Kasumi-1 (cell line): ENCODE data around the gene ARTN.

Experiments
- DNase-seq, 2 experiments: peaks; one replicate each; lab custom pipeline; 2025; lab: John Stamatoyannopoulos, UW

ARTN gene

GRCh38 chr1:43947061-43947873, 13.7 kb downstream of the ARTN start:
- no peak for DNase-seq

- DNase-seq: no peak
Measured at GRCh38 chr1:43947874-43948437, 14.4 kb downstream of the ARTN start.

- no peak for DNase-seq
Measured at GRCh38 chr1:43949678-43950077, 16.1 kb downstream of the ARTN start.

GRCh38 chr1:43951021-43951985, 17.7 kb downstream of the ARTN start:
- no peak for DNase-seq

- no peak for DNase-seq
Measured at GRCh38 chr1:43952731-43953346, 19.2 kb downstream of the ARTN start.

GRCh38 chr1:43953361-43953760, 19.8 kb downstream of the ARTN start:
- DNase-seq: no peak

- DNase-seq: no peak
Measured at GRCh38 chr1:43954036-43954435, 20.4 kb downstream of the ARTN start.

- DNase-seq: no peak
Measured at GRCh38 chr1:43956234-43956633, 22.6 kb downstream of the ARTN start.

- DNase-seq: no peak
Measured at GRCh38 chr1:43957407-43958040, 23.9 kb downstream of the ARTN start.

- DNase-seq: no peak
Measured at GRCh38 chr1:43958351-43959255, 25.0 kb downstream of the ARTN start.

GRCh38 chr1:43960798-43961197, 27.2 kb downstream of the ARTN start:
- no peak for DNase-seq

GRCh38 chr1:43961692-43962091, 28.1 kb downstream of the ARTN start:
- DNase-seq: no peak

- DNase-seq: no peak
Measured at GRCh38 chr1:43962324-43962723, 28.7 kb downstream of the ARTN start.

GRCh38 chr1:43963006-43963405, 29.4 kb downstream of the ARTN start:
- DNase-seq: no peak

- no peak for DNase-seq
Measured at GRCh38 chr1:43963890-43964289, 30.3 kb downstream of the ARTN start.

- no peak for DNase-seq
Measured at GRCh38 chr1:43965316-43965715, 31.7 kb downstream of the ARTN start.

GRCh38 chr1:43968348-43968948, 34.8 kb downstream of the ARTN start:
- peak; percentile 42 to 59 for DNase-seq

GRCh38 chr1:43969416-43969745, 35.8 kb downstream of the ARTN start:
- no peak for DNase-seq

- peak; percentile 98 to 99 for DNase-seq
Measured at GRCh38 chr1:43969746-43970466, 36.3 kb downstream of the ARTN start, which contains the start of gene DPH2. TSS of gene DPH2 (plus strand) at chr1:43970010. CDS start at chr1:43970176, 166 bp downstream.
